HL-60 (cell line): ENCODE measurements around the gene SLC38A11.

Experiments
- GABPA ChIP-seq: IDR thresholded peaks from 2 replicates; pipeline ENCODE4 v1.6.1; 2012; ENCODE audit warnings: low read depth
- POLR2AphosphoS5 ChIP-seq: IDR thresholded peaks from 2 replicates; pipeline ENCODE4 v1.6.1; 2012; ENCODE audit warnings: low read depth
- SPI1 ChIP-seq: IDR thresholded peaks from 2 replicates; pipeline ENCODE4 v1.6.1; 2012; ENCODE audit warnings: low read depth, mild to moderate bottlenecking, borderline replicate concordance
- TF ChIP-seq, protein P1 (sequence below): IDR thresholded peaks from one replicate; pipeline ENCODE4 v1.5.1; 2011; ENCODE audit warnings: low read length, control low read depth, inconsistent platforms; ENCODE audit not compliant: insufficient read depth
- TF ChIP-seq, protein P2 (sequence below): IDR thresholded peaks from 2 replicates; pipeline ENCODE4 v1.6.1; 2012; ENCODE audit warnings: low read depth; ENCODE audit not compliant: insufficient replicate concordance

- TF ChIP-seq, protein P1, sequence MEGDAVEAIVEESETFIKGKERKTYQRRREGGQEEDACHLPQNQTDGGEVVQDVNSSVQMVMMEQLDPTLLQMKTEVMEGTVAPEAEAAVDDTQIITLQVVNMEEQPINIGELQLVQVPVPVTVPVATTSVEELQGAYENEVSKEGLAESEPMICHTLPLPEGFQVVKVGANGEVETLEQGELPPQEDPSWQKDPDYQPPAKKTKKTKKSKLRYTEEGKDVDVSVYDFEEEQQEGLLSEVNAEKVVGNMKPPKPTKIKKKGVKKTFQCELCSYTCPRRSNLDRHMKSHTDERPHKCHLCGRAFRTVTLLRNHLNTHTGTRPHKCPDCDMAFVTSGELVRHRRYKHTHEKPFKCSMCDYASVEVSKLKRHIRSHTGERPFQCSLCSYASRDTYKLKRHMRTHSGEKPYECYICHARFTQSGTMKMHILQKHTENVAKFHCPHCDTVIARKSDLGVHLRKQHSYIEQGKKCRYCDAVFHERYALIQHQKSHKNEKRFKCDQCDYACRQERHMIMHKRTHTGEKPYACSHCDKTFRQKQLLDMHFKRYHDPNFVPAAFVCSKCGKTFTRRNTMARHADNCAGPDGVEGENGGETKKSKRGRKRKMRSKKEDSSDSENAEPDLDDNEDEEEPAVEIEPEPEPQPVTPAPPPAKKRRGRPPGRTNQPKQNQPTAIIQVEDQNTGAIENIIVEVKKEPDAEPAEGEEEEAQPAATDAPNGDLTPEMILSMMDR: no peak
- TF ChIP-seq POLR2AphosphoS5 (no peak), GABPA (no peak), SPI1 (no peak)
- TF ChIP-seq, protein P2, sequence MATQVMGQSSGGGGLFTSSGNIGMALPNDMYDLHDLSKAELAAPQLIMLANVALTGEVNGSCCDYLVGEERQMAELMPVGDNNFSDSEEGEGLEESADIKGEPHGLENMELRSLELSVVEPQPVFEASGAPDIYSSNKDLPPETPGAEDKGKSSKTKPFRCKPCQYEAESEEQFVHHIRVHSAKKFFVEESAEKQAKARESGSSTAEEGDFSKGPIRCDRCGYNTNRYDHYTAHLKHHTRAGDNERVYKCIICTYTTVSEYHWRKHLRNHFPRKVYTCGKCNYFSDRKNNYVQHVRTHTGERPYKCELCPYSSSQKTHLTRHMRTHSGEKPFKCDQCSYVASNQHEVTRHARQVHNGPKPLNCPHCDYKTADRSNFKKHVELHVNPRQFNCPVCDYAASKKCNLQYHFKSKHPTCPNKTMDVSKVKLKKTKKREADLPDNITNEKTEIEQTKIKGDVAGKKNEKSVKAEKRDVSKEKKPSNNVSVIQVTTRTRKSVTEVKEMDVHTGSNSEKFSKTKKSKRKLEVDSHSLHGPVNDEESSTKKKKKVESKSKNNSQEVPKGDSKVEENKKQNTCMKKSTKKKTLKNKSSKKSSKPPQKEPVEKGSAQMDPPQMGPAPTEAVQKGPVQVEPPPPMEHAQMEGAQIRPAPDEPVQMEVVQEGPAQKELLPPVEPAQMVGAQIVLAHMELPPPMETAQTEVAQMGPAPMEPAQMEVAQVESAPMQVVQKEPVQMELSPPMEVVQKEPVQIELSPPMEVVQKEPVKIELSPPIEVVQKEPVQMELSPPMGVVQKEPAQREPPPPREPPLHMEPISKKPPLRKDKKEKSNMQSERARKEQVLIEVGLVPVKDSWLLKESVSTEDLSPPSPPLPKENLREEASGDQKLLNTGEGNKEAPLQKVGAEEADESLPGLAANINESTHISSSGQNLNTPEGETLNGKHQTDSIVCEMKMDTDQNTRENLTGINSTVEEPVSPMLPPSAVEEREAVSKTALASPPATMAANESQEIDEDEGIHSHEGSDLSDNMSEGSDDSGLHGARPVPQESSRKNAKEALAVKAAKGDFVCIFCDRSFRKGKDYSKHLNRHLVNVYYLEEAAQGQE: no peak
Observed at GRCh38 chr2:164891460-164891859, 63.9 kb downstream of the SLC38A11 start.
